HG02973 (cell line): Measurements from ENCODE around the gene MYO5B.

ENCODE experiments used
- ATAC-seq: cut with Tn5 transposase; IDR thresholded peaks from one replicate; pipeline ENCODE4 v1.9.1; 2021; ENCODE audit warnings: moderate library complexity; ENCODE audit not compliant: unreplicated experiment

MYO5B gene

GRCh38 chr18:49862656-49863385, 332.1 kb downstream of the MYO5B start:
- no peak for ATAC-seq

DNA sequence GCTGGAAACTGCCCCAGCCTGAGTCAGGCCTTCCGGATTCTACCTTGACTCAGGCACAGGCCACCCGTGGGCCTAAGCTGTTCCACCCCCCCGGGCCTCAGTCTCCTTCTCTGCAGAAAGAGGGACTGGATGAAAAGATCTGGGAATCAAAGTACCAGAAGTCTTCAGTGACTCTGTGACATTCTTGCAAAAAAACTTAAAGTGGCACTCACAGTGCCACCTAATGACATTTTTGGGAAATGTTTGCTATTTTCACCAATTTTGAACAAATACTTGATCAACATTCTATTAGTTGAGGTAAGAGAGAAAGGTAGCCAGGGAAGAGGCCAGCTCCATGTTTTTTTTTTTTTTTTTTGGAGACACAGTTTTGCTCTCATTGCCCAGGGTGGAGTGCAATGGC, 333.3 kb downstream of the MYO5B start:
- ATAC-seq, result no peak

DNA sequence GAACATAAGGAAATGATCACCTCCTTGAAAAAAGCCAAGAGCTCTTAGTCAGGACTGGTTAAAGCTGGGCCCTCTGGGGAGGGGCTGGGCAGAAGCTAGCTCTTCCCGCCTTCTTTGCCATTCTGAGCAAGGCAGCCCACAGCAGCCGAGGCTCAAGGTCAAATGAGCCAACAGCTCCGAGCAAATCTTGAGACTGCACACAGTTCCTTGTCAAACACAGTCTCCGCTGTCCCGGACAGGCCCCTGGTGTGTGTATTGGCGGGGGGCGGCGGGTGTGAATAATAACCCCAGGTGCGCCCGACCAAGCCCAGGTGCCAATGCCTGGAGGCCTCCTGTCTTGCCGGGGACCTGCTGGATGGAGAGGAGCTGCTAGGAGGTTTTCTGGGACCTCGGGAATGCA, 335.2 kb downstream of the MYO5B start:
- ATAC-seq, result no peak

DNA sequence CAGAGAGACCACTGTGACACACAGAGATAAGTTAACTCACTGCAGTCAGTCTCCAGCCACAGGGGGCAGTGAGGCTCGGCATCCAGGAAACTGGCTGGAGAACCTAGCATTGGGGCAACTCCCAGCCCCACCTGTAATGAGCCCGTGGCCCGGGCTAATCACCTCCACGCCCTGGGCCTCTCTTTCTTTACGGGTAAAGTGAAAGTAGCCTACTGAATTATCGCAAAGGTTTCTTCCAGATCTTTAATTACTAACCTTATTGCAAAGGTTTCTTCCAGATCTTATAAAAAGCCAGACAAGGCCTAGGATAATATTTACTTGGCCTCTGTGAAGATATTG, 336.0 kb downstream of the MYO5B start:
- no peak for ATAC-seq

GRCh38 chr18:49858309-49859020, 336.5 kb downstream of the MYO5B start:
- ATAC-seq, result no peak

DNA sequence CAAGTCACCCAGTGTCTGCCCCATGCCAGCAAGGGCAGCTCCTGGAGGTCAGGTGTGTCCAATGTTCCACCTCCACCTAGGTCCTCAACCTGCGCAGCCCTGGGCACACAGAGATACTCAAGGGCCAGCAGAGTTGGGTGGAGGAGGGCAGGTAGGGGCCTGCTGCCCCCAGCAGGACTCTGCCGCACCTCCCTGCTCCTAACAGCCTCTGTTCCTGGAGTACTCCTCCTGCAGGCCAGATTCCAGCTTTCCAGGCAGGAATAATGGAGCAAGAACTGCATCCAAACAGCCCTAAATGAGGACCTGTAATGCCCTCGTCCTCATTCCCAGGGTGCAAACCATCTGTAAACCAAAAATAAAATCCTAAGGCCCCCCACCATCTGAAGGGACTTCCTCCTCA, 337.2 kb downstream of the MYO5B start:
- no peak for ATAC-seq

DNA sequence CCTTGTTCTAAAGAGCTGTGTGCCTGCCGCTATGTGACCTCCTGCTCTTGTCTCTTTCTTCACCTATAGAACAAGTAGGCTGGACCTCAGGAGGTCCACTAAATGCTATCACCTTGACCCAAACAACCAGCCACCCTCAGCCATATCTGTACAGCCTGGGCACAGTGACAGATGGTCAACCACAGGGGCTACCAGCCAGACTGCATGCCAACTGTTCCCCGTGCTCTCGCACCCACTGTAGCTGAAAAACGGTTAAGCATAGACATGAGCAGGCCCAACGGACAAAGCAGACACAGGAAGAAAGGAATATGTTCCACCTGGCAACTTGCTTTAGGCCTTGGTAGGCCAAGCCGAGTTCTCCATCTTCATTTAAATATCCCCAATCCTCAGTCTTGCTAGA, 338.5 kb downstream of the MYO5B start:
- no peak for ATAC-seq

DNA sequence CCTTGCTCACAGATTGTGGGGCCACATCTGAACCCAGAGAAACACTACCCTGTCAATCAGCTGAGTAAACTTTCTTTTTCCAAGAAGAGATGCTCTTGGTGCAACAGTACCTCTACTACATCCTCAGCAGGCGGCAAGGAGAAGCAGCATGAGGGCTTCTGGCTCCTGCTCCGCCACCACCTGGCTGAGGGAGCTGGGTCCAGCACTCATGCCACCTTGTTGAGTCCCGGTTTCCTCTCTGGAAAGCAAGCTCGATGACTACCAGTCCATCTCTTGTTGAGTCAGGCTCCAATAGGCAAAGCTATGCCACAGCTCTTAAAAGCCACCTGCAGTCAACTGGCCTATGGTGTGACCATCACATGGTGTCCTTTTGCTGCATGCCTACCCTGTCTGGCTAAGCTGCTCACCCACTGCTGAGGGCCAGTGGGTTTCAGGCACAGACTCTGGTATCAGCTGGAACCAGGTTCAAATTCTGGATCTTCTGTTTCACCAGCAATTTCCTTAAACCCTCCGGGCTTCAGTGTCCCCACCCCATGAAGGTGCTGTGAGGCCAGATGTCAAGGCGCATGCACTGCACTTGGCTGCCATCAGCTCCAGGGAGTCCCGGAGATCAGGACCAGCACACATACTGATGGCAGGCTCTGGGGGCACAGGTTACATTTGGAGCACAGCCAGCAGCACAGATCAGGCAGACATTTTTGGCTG, 339.1 kb downstream of the MYO5B start:
- ATAC-seq, result no peak

DNA sequence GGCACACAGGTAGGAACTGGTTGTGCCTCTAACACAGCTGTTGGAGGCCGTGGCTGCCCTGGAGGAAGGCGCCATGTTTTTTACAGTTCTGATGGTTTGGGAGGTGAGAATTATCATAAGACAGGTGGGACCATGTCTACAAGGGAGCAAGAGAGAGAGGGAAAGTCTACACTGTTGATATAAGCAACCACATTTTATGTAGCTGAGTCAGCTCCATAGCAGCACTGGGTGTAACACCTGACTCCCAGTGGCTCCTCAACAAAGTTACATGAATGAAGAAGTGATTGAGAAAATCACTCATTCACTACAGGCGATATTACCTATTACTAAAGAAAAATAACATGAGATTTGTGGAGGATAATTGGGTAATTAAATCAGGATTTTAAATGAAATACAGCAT, 340.3 kb downstream of the MYO5B start:
- no peak for ATAC-seq

DNA sequence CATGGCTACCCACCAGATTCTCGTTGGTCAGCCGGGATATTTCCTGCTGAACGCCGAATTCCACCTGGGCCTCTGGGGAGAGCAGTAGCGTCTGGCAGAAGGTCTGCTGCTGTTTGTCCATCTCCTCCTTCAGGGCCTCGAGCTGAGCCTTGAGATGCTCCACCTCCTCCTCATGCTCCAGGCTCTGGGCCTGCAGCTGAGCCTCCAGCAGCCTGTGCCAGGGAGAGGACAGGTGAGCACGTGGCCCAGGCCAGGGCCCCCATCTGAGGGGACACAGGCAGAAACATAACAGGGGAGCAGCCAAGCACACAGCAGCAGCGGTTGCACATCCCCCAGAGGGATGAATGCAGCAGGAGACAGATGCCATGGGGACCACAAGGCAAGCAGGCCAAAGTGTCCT, 341.5 kb downstream of the MYO5B start:
- no peak for ATAC-seq

DNA sequence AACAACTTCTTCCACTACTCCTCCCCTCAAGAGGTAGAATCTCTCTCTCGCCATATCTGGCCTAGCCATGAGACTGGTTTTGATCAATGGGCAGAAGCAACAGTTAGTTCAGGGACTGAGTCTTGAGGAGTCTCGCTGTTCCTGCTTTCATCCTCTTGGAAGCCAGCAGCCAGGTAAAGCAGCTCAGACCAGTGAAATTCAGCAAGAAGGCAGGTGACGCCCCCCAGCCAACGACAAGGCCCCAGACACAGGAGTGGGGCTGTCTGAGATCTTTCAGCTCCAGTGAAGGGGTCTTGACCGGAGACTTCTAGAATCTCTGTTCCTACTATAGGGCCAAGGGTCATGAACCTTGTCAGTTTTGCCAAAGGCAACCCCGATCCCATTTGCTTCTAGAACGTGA, 341.9 kb downstream of the MYO5B start:
- no peak for ATAC-seq

- no peak for ATAC-seq
These were observed 343.3 kb downstream of the MYO5B start for GRCh38 chr18:49851624-49852023.

DNA sequence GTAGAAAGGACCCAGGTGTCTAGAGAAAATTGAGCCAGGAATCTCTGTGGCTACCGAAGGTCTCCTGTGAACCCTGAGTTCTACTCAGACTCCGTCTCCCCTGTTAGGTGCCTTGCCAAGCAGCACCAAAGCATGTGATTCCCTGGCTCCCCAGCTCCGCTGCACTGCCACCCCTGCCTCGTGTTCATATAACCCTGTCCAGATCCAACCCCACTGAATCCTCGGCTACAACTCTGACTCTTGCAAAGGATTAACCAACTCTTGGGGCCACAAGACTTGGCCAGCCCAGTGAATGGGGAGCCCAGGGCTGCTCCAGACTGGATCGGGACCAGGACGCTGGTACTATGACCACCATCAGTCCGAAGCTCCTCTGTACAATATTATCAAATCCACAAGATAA, 344.3 kb downstream of the MYO5B start:
- no peak for ATAC-seq

GRCh38 chr18:49849331-49850217, 345.4 kb downstream of the MYO5B start:
- ATAC-seq, result no peak

DNA sequence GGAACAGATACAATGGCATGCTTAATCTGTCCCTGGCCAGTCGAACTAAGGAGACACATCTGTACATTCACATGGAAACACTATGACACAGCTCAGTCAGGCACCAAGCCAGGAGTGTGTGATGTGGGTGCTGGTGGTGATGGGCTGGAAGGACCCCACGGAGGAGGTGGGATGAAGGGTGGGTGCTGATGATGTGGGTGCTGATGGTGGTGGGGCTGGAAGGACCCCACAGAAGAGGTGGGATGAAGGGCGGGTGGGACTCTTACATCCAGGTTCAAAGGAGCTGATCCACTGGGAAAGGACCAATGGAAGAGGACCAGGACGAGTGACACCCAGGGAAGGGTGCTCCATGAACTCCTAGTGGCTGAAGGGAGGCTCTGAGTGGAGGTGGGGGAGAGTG, 346.8 kb downstream of the MYO5B start:
- no peak for ATAC-seq

- ATAC-seq, result no peak
These were observed 347.4 kb downstream of the MYO5B start for GRCh38 chr18:49847524-49847923.

DNA sequence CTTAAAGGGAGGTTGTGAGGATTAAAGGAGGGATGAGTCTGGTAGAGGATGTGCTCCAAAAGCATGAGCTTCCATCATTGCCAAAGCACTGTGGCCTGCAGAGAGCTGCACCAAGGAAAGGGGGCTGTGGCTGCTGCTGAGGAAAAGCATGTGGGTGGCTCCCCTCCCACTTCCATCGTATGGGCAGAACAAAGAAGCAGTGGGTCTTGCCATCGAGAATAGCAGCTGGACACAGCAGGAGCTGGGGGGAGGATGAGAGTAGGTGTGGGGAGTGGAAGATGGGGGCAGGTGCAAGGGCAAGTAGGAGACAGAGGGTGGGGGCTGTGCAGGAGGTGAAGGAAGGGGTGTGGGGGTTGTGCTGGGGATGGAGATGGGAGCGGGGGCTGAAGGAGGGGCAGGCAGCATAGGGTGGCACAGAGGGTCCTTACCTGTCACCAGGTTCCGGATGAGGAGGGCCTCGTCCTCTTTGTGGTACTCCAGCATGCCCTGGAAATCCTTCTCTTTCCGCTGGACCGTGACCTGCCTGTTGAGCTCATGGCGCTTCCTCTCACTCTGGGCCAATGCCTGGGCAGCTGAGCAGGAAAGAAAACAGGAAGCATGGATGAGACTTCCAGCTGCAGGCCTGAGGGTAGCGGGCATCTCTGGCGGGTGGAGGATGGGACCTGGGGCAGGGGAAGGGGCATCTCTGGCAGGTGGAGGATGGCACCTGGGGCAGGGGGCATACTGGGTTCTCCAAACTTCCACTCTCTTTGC, 348.1 kb downstream of the MYO5B start:
- no peak for ATAC-seq

- no peak for ATAC-seq
These were observed 348.6 kb downstream of the MYO5B start for GRCh38 chr18:49846361-49846662.

DNA sequence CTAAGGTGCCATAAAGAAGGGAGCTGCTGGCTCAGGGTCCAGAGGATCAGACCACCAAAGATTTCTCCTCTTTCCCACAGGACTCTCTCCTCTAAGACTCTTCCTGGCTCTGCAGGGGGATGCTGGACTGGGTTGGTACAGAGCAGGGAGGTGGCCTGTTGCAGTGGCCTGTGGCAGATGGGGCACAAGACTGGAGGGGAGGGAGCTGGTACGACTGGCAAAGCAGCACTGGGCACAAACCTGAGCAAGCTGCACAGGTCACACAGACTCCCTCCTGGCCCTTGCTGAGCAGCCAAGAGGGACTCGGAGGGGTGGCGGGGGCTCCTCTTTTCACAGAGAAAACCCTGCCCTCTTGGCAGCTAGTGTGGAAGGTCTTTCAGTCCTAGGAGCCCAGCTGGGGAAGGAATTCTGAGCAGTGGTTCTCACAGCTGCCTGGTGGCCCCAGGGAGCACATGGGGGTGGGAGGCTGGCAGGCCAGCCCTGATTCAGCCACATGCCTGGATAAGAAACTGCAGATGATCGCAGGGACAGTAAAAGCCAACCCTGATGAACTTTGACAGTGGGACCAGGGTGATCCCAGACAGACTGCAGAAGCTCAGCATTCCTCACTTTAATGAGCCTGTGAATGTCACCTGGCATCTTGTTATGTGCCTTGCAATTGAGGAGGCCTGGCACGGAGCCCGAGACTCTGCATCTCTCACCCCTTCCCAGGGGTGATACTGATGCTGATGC, 349.2 kb downstream of the MYO5B start:
- no peak for ATAC-seq

DNA sequence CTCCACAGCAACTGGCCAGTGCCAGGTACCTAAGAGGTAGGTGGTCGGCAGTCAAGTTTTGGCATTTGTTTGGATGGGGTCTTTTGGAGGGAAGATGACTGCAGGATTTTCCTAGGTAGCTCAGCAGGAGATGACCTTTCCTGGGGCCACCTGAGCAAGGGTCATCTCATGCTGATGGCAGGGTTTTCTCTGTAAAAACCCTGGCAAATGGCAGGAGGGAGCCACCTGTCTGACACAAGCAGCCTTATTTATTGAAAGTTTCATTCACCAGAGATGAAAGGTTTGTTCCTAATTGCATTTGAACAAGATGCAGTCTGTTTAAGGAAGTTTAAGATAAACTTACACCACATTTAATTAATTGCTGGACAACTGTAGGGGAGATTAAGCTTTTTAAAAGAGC, 350.0 kb downstream of the MYO5B start:
- no peak for ATAC-seq
